Measurements from ENCODE around the gene TM9SF3.
"Not testable (repeated sequence)": the region's sequence is repeated elsewhere in the genome, so short reads cannot be mapped to it uniquely, and the experiment has no call there.

TM9SF3 gene

DNA sequence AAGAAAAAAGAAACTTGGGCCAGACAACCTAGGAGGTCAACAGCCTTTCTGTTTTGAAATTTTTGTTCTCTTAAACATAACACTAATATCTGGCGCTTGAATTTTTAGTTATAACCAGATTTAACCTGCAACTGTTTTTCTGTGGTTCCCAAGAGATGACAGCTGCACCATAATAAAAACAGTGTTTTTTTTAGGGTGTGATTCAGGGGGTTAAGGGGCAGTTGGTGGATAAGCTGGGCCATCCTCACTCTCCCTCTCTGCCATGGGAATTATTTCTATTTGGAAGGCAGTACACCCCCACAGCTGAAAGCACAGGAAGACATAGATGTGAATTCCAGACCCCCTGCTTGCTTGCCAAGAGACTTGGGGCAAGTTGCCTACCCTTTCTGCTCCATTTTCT lies 20.1 kb upstream of the TM9SF3 start:
- no peak overlapping the region for H3K27ac ChIP-seq

DNA sequence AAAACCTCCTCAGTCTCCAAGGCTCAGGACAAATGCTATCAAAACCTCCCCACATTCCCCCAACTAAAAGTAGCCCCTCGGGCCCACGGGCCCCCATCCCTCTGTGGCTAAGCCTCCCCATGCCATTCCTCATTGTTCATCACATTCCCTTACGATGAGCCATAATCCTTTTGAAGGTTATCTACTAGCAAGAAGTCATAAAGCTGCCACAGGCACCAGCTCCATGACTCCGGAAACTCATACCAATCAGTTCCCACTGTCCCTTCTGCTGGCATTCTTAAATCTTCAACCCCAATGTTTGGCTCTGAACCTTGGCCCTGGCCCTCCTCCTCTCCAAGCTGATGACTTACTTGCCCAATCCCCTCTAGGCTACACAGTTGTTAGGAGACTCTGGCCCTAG lies 19.4 kb upstream of the TM9SF3 start:
- H3K27ac ChIP-seq: no peak overlapping the region
- H3K4me3 ChIP-seq: no peak overlapping the region

More for the DNA sequence above, 20.1 kb upstream of the TM9SF3 start:
- H3K4me3 ChIP-seq: no peak overlapping the region

DNA sequence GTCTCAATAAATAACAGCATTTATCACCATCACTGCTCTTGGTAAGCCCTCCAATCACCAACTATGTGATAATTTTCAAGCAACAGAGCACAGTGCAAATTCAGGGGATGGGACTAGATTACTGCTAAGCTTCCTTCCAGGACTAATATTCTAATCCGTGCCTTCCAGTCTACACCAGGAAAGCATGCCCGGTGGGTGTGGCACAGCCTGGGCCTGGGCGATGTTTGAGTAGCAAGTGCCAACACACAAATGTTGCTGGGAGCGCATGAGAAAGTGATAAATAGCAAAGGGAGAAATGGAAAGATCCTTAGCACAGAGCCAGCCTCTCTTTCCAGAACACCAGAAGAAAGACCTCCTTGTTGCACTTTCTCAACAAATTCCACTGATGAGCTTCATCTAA lies 13.5 kb upstream of the TM9SF3 start:
- H3K27ac ChIP-seq: no peak overlapping the region
- H3K4me3 ChIP-seq: no peak overlapping the region

DNA sequence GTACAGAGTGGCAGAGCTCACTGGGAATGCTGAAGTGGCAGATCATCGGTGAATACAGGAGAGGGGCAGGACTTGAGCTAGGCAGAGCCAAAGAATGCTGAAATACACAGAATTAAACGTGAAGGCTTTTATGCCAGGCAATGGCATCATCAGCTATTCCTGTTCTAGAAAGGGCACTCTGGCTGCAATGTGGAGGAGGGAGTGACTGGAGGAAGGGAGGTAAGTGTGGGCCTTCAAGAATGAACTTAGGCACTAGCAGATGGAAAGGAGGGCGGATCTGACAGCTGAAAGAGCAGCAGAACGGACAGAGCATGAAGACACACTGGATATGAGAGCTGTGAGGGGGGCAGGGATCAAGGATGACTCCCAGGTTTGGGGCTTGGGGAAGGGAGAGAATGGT lies 12.0 kb upstream of the TM9SF3 start:
- H3K27ac ChIP-seq: no peak overlapping the region
- no peak overlapping the region for H3K4me3 ChIP-seq

DNA sequence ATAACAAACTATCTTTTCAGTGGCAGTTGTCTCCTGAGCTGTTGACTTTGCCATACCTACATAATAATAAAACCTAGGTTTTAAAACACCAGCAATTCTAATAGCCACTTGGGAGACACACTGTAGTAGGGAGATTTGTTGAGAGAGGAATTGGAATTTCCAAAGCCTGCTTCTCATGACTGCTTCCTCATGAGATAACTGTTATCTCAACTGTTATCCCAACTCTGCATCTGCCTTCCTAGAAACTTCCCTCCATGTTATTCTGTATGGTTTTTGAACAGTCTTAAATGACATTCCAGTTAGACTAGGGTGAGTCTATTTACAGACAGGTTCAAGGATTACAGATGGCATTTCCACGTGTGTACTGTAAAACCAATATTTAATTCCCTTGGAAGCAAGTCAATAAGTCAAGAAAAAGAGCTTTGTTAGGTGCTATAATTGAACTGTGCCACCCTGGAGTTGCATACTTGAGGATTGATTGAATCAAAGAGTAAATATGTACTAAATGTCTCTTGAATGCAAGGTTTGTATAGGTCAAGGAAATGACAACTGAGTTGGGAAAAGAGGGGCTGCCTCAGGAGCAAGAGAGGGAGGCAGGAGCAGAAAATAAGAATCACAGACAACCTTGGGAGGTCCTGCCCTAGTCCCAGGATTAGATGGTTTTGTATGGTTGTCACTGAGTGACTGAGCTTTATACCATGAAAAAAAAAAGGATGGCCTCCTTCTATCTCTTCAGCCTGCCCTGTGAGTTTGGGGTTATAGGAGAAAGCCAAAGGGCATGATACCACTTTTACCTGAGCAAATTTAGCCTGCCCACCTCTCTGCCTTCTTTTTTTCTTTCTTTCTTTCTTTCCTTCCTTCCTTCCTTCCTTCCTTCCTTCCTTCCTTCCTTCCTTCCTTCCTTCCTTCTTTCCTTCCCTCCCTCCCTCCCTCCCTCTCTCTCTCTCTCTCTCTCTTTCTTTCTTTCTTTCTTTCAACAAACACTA lies 9.9 kb upstream of the TM9SF3 start:
- Histone ChIP-seq H3K27ac (no peak overlapping the region), H3K4me3 (no peak overlapping the region)

DNA sequence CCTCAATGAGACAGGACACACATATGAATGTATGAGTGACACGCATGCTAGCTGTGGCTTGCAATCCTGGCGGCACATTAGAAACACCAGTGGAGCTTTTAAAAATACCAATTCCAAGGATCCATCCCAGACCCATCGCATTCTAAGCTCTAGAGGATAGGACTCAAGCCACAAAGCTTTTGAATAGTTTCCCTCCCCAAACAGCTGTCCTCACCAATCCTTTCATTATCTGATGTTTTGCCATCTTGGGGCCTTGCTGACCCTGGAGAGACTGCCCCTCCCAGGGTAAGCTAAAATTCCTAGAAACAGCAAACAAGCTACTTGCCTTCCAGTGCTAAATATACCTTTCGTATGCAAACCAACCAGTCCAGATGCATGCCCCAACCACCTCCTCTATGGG lies 8.9 kb upstream of the TM9SF3 start:
- H3K4me3 ChIP-seq: no peak overlapping the region
- H3K27ac ChIP-seq: no peak overlapping the region

DNA sequence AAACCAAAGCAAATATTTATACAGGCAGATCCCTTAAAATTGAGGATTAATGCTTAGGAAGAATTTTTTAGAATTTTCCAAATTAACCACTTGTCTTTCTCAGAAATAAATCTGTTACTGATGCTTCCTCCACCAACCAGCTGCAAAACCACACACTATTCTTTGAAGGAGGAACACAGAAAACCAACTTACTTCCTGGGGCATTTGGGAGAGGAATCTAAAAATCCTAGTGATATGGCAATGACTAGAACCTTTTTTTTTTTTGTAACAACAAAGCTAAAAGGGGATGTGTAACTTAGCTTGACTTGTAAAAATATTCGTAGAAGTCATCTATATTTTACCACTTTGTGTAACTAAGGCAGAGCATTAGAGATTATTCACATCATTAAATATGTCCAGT lies 5.1 kb upstream of the TM9SF3 start:
- no peak overlapping the region for H3K27ac ChIP-seq
- no peak overlapping the region for H3K4me3 ChIP-seq

DNA sequence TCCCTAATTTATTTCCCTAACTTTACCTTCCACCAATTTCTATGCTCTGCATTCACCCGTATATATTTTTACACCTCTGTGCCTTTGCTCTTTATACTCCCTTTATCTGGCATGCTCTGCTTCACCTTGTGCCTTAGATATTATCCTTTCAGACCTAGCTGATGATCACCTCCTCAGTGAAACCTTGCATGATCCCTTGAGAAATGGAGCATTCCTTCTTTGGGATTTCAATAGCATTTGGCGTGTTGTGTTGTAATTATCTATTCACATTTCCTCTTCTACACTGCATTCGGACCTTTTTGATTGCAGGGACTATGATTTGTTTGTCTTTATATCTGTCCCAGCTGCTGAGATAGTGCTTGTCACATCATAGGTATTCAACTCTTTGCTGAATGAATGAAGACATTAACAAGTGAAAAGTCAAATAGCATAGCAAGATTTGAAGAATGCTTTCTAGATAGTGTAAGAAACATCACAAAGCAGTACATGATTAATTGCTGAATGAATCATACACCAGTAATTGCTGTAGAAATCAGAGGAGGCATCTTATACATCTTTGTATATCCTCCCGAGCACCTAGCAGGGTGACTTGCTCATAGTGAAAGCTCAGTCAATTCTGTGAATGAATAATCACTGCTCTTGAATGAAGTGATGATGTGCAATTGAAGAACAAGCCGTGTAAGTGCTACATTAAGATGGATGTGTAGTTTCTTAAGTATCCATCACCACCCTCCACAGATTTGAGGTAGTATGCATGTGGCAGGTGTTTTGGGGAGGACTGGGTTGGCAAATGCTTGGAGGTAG lies 2.0 kb upstream of the TM9SF3 start:
- H3K27ac ChIP-seq: peak overlapping the region in 2 of 21 experiments; percentile 98 to 99
- no peak overlapping the region for H3K4me3 ChIP-seq

DNA sequence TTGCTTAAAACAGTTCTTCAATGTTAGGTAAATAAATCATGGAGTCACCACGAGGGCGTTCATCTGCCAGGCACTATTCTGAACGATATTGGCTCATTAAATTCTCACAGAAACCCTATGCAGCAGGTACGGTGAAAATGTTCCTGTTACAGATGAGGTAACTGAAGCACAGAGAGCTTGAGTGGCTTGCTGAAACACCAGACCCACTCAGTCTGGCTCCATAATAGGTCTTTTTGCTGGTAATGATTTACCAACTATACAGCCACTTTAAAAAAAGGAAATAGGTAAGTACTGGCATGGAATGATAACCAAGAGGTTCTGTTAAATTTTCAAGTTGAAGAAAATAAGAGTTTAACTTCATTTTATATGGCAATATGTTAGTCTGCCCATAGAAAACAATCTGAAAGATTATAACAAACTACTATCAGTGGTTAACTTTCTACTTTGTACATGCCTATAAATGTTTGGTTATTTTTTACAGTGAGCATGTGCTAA lies 1.3 kb upstream of the TM9SF3 start:
- H3K27ac ChIP-seq: peak overlapping the region in 18 of 21 experiments; percentile 92 to 100 (median 98)
- H3K4me3 ChIP-seq: peak overlapping the region in 4 of 7 experiments; percentile 63 to 99 (median 86)

DNA sequence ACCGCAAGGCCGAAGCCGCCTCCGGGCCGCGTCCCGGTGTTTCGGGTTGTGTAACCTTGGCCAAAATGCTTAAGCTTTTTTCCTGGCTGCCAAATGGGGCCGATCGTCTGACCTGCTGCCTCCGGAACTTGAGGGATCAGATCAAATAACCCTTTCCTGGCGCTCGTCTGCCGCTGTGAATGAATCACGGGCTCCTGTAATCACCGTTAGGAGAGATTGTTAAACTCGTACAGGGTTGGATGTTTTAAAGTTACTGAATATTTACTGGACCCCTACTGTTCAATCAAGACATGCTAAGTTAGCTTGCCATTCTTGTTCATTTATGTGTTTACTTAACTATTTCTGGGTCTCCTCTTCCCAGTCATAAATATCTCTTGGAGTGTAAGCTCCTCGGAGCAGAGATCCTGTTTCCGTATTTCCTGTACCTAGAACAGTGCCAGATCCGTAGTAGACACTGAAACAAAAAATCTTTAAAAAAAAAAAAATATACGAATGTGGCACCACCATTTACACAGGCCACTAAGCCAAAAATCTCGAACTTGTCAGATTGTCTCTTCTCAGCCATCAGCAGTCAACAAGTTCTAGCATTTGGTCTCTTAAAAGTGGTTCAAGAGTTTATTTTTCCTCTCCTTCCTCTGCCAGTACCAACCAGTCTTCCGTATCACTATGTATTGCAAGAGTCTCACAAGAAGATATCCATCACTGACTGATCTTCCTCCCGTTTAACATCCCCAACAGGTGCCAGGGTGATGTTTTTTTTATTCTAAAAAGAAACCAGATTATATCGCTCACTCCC lies 650 bp upstream of the TM9SF3 start:
- H3K27ac ChIP-seq: peak overlapping the region; percentile 92 to 100 (median 98)
- H3K4me3 ChIP-seq: peak overlapping the region; percentile 63 to 99 (median 77)

DNA sequence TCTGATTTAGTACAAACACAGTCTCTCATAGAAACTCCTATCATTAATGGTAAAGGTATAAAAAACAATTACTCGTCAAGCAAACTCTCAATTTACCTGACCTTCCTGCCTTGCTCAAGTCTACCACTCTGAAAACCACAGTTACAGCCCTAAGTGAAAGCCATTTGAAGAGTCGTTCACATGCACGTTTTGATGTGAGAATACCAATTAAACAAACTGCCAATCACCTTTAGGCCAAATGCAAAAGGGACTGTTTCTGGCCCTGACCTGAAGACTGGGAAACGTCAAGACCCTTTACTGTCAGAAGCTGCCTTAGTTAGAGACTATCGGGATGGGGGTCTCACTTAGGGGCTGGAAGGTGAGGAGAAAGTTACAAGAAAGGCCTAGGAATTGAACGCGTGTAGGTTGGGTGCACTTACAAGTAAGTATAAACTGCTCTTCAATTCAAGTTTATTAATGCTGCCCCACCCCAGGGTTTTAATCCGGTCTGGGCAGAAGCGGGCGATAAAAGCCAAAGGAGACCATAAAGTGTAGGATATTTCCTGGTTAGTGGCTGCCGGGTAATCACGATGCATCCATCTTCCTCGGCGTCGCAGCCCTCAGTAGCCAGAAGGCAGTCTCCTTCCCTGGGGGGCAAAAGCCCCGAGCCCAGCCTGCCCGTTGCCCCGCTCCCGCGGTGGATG lies 935 bp downstream of the TM9SF3 start:
- Histone ChIP-seq H3K4me3 (peak overlapping the region; percentile 63 to 99 (median 77)), H3K27ac (peak overlapping the region; percentile 93 to 100 (median 98))

DNA sequence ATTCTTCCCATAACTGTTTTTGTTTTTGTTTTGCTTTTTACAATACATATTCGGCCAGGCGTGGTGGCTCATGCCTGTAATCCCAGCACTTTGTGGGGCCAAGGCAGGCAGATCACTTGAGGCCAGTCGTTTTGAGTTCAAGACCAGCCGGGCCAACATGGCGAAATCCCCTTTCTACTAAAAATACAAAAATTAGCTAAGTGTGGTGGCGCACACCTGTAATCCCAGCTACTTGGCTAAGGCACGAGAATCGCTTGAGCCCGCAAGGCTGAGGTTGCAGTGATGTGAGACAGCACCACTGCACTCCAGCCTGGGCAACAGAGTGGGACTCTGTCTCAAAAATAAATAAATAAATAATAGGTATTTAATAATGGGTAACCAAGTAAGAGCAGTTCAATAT lies 2.3 kb downstream of the TM9SF3 start:
- Histone ChIP-seq H3K4me3 (no peak overlapping the region), H3K27ac (no peak overlapping the region)

DNA sequence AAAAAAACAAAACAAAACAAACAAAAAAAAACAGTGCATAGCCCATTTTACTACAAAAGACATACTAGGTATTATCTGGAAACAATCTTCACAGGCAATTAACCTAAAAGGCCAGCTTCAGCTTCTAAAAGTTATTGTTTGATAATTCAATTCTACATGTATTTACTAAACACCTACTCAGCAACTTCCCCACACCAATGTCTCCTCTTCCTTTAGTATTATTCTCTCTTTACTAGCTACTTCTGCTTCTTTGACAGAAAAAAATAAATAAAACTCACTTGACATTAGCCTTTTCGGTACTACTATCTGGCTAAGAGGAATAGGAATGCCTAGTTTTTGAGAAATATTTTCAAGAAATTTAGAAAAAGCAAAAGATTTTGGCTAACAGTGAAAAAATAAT lies 2.8 kb downstream of the TM9SF3 start:
- Histone ChIP-seq H3K4me3 (no peak overlapping the region), H3K27ac (no peak overlapping the region)

DNA sequence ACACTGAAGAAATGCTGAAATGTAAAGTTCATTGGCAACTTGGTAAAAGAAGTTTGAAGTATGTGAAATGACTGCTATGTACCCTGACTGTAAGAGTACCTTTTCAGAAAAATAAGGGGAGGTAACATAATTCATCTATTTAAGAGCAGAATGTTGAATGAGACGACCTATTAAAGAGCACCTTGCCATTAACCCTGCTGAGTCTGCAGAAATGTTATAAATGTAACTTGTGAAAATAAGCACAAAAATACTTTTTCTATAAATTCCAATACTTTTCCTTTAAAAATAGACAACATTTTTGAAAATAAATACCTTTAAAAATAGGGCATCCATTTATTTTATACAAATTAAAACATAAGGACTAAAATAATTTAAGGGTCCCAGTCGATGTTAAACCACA lies 7.7 kb downstream of the TM9SF3 start:
- Histone ChIP-seq H3K4me3 (no peak overlapping the region), H3K27ac (no peak overlapping the region)

DNA sequence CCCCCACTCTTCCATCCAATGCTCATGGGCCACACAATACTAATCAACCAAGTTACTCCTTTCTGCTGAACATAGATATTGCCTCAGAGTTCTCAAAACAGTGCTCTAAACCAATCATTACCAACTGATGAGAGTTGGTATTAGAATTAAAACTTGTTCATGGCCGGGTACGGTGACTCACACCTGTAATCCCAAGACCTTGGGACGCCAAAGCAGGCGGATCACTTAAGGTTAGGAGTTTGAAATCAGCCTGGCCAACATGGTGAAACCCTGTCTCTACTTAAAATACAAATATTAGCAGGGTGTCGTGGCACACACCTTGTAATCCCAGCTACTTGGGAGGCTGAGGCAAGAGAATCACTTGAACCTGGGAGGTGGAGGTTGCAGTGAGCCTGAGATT lies 8.2 kb downstream of the TM9SF3 start:
- Histone ChIP-seq H3K4me3 (no peak overlapping the region), H3K27ac (no peak overlapping the region)

DNA sequence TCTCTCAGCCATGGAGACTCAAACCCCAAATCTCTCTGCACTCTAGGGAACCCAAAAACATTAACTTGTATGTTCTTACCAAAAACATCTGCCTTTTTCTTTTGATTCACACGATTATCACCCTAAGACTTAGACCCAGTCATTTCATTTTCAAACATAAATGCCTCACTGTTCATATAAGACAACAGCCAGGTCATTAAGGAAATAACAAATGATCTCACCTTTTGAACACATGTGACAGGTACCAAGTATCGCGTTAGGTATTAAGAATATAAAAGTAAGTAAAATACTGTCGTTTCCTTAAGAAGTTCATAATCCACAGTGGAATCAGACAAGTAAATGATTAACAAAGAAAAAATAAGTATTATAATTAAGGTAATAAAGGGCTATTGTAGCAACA lies 8.8 kb downstream of the TM9SF3 start:
- Histone ChIP-seq H3K4me3 (no peak overlapping the region), H3K27ac (no peak overlapping the region)

DNA sequence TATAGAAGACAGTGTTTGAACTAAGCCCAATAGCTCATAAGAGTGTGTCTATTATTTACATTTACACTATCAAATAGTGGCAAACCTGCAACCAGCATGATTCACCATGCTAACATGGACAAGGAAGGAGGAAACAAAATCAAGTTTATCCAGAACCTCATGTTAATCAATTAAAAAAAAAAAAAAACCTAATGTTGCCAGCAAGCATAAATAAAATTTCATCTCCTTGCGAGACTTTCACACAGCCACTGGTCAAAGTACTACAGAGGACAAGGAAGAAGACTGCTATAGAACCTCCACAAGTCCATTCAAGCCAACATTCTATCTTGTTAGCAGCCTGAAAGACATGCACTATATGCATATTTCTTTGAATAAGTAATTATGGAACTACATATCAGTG lies 9.7 kb downstream of the TM9SF3 start:
- H3K27ac ChIP-seq: no peak overlapping the region
- H3K4me3 ChIP-seq: no peak overlapping the region

DNA sequence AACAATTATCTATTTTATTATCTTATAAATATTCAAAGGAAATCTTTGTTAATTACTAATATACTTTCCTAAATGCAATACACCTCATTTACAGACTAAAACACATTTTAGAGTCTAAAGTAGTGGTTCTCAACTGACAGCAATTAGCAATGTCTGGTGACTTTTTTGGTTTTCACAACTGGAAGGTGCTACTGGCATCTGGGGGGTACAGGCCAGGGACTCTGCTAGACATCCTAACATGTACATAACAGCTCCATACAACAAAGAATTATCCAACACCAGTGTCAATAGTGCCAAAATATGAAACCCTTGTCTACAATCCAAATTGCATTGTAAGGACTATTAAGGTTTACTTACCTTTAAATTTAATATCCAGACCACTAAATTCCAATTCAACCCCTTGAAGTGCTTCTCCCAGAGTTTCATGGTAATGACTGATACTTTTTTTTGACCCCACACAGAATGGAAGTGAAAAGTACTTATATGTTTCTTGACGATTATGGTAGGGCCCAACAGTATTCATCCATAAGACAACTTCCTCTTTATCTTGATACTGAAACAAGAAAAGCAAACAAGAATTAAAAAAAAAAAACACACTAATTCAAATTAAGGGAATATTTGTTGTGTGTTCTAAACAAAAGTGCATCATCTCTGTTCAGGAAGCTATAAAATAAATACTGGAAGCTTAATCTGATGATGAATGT lies 10.4 kb downstream of the TM9SF3 start:
- H3K27ac ChIP-seq: no peak overlapping the region
- H3K4me3 ChIP-seq: no peak overlapping the region

DNA sequence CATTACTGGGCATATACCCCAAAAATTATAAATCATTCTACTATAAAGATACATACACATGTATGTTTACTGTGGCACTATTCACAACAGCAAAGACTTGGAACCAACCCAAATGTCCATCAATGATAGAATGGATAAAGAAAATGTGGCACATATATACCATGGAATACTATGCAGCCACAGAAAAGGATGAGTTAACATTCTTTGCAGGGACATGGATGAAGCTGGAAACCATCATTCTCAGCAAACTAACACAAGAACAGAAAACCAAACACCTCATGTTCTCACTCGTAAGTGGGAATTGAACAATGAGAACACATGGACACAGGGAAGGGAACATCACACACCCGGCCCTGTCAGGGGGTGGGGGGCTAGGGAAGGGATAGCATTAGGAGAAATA lies 12.2 kb downstream of the TM9SF3 start:
- not testable (repeated sequence) for H3K27ac ChIP-seq, H3K4me3 ChIP-seq

Data from skin epidermis (tissue), 12 donors.